Measurements from ENCODE around the gene RAB29.

DNA sequence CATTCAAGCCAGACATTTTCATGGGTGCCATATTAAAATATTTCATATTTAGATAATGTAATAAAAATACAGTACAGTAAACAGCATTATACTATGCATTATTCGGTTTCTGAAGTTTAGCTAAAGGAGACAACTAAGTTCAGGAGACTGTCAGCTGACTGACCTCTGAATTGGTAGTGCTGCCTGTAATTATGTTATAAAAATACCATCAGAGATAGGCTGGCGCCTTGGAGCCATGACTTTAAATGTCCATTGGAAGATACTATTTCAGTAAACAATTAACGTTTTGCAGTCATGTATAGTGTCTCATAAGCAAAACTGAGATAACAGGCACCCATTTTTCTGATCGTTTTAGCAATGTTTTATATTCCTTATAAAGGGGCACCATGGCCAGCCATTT lies 11.3 kb upstream of the RAB29 start:
- TF ChIP-seq EZH2phosphoT487 (IDR thresholded peaks at IDR 0.05; ENCODE audit: insufficient read depth, low read depth) (no peak), EZH2 (IDR thresholded peaks at IDR 0.05; ENCODE audit: insufficient read depth, poor library complexity, severe bottlenecking) (no peak)

Data from GM23248 (cell line).